ENCODE data around the gene KIF20A.
A peak's percentile ranks its signal among the peaks of the same experiment; 100 is the strongest.
"Not testable (repeated sequence)": the region's sequence is repeated elsewhere in the genome, so short reads cannot be mapped to it uniquely, and the experiment has no call there.

Gene KIF20A

DNA sequence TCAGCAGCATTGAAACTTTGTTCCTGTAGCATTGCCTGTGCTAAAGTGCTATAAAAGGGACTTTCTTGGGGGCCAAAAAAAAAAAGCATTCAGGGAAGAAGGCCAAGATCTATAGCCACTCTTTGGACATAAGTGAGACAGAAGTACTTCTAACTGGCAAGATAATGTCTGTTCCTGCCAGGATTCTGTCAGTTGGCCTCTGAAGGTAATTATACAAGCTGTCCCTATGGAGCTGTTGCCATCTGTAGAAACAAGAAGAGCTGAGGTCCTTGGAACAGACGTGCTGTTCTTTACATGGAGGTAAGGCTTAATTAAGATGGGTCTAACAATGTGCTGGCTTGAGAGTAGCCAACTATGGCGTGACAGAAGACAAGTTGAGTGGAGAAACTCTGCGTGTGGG lies 9.7 kb downstream of the KIF20A start:
- no peak for DNase-seq

DNA sequence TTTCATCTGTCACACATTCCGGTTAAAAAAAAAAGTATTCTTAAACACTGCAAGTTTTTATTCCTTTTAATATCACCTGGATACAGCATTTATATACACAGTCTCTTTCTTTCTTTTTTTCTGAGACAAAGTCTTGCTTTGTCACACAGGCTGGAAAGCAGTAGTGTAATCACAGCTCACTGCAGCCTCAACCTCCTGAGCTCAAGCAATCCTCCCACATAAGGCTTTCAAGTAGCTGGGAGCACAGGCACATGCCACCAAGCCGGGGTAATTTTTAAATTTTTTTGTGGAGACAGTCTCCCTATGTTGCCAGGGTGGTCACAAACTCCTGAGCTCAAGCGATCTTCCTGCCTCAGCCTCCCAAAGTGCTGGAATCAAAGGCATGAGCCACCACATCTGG lies 13.9 kb downstream of the KIF20A start:
- no peak for DNase-seq

DNA sequence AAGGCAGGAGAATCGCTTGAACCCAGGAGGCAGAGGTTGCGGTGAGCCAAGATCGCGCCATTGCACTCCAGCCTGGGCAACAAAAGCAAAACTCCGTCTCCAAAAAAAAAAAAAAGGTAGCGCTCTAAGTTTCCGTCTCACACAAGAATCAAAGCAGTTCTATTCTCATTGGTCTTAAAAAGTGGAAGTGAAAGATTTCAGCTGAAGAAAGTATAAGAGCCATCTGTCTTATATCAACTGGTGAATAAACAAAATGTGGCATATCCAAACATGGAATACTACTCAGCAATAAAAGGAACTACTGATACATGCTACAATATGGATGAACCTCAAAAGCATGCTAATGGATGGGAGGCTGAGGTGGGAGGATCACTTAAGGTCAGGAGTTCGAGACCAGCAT lies 14.9 kb downstream of the KIF20A start:
- not testable (repeated sequence) for DNase-seq

DNA sequence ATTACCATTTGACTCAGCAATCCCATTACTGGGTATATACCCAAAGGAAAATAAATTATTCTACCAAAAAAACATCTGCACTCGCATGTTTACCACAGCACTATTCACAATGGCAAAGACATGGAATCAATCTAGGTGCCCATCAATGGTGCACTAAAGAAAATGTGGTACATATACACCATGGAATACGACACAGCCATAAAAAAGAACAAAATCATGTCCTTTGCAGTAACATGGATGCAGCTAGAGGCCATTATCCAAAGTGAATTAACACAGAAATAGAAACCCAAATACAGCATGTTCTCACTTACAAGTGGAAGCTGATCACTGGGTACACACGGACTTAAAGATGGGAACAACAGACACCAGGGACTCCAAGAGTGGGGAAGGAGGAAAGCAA lies 32.1 kb downstream of the KIF20A start:
- DNase-seq, result no peak

DNA sequence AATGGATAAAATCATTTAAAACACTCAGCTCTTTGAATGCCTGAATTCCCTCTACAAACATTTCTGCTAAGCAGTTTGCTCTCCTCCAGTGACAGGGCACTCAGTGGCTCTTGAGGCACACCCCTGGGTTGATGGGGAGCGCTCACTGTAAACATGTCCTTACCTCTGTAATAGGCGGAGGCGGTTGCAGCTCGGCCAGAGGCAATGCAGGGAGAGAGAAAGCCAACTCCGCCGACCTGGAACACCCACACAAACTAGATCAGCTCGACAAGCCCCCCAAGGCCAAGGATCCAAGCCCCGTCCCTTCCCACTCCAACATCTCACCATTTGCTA lies 33.9 kb downstream of the KIF20A start:
- DNase-seq, result no peak

DNA sequence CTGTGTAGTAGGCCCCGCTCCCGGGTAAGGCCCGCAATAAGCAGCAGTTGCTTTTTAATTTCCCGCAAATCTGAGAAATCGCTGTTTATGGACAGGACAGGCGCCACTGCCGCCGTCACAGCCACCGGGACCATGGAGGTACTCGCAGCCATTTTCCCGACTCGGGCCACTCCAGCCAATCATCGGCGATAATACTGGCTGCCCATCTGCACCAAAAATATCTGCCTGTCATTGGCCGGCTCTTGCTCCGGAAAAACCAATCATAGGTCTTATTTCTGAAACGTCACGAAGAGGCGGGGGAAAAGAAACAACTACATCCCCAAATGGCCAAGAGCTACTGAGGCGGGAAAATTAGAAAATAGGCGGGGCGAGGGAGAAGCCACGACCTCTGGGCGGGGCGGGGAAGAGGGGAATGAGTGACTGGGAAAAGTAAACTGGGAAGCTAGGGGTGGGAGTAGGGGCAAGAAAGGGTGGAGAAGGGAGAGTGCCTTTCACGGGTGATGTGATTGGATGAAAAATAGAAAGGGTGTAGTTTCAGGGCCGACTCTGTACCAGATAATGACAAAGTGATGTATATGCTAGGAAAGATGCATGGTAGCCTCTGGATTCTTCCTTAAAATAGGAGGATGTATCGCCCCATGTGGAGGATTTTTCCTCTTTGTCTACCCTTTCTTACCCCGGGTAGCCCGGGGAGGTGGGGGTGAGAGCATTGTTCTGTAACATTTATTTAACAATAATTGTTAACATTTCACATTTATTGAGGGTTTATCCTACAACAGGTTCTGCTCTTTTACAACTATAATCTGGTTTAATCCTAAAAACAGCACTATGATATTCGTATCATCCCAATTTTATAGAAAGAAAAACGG lies 34.5 kb downstream of the KIF20A start, which contains the start of gene CDC23:
Gene CDC23 (minus strand): TSS at position 163 of the 869 bp plus-strand sequence. CDS start 11 bp downstream, at position 152.
- DNase-seq, result peak; percentile 98 to 99

DNA sequence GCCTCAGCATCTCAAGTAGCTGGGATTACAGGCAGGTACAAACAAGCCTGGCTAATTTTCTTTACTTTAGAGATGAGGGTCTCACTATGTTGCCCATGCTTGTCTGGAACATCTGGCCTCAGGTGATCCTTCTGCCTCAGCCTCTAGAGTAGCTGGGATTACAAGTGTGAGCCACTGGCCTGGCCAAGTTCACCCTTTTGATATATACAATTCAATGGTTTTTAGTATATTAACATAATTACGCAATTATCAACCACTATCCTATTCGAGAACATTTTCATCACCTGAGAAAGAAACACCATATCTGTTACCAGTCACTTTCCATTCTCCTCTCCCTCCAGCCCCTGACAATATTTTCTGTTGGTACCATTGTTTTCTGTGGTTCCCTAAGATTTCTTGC lies 37.9 kb downstream of the KIF20A start:
- no peak for DNase-seq

DNA sequence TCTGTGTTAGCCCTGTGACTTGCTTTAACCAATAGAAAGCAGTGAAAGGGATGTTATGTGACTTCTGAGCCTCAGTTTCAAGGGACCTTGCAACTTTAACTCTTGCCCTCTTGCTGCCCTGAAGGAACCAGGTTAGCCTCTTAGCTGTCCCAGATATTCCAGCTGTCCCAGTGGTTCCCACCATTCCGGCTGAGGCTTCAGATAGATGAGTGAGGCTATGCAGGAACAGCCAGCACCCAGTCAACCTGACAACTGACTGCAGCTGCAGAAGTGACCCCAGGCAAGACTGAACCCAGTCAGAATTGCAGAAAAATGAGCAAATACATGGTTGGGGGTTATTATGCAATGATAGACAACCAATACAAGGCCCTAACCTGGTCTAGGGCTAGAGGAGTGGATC lies 44.6 kb downstream of the KIF20A start:
- no peak for DNase-seq

DNA sequence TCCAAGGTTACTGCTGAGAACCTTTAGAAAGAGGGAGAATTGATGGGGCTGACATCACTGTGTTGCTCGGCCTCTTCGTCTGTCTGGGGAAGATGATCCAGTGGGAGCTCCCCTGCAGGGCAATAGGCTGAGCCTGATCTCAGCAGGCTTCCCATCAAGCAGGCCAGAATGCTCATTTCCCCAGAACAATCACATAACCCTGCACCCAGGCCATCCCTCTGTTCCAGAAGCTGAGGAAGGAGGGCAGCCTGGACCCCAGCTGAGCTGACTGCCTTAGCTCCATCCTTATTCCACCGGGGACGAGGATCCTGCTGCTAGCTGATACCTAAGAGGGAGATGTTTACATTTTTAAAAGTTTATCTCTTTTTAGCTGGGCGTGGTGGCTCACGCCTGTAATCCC lies 45.8 kb downstream of the KIF20A start:
- DNase-seq, result no peak

DNA sequence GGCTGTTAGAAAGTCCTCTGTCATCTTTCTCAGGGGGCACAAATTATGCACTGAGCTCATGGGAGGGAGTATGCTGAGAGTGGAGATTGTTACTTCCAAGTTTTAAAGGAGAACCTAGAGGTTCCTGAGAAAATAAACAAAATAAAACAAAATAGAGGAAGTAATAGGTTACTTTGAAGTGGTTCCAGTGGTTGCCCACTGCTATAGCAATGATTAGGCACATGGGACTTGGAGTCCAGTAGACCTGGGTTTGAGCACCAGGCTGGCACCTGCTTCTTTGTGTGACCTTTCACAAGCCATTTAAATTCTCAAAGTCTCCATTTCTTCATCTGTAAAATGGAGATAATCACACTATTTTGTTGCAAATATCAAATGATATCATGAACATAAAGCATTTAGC lies 48.0 kb downstream of the KIF20A start:
- DNase-seq, result peak in 1 of 2 experiments; percentile 24

DNA sequence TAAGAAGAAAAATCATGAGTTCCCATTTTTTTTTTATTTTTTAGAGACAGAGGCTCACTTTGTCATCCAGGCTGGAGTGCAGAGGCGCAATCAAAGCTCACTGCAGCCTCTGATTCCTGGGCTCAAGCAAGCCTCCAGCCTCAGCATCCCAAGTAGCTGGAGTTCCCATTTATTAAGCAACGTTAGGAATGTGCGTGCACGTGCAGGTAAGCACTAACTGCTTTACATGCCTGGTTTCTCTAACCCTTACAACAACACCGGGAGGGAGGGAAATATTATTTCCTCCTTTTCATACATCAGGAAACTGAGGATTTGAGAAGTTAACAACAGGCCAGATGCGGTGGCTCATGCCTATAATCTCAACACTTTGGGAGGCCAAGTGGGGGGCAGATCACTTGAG lies 50.5 kb downstream of the KIF20A start:
- DNase-seq, result no peak

DNA sequence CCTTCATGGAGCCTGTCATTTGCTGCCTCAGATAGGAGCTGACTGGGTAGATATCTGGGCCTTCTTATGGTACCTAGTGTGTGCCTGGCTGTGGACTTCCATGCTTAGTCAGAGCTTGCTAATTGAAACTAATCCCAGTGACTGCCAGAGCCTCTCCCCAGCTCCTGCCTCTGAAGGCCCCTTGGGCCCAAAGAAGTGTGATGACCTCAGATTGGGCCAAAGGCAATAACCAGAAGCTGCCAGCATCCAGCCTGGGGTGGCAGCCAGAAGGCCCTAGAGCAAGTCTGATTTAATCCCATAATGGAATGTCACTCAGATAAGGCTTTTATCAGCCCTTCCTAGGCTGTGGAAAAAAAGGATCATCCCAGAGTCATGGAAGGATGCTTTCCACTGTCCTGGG lies 51.3 kb downstream of the KIF20A start:
- DNase-seq, result no peak

DNA sequence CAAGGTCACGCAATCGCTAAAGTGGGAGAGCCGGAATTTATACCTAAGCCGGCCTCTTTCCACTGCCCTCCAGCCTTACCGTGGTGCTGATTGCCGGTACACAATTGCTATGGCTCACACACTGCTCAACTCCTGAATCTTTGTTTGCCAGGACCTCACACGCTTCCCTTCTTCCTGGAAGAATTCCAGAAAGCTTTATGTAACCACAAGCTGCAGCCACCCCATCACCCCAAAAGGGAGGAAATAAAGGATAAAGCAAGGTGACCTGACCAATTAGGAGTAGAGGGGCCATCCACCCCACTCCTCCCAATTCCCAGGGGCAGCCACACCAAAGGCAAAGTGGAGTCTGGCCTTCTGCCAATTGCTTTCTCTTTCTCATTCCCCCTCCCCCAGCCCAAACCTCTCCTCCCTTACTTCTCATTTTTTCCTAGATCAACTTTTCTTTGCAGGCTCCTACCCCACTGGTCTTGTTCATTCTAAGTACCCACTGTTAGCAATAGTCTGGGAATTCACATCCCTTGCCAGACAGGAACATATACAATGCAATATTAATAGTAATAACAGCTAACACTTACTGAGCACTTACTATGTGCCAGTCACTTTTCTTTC lies 52.2 kb downstream of the KIF20A start:
- DNase-seq, result peak in 1 of 2 experiments; percentile 41

DNA sequence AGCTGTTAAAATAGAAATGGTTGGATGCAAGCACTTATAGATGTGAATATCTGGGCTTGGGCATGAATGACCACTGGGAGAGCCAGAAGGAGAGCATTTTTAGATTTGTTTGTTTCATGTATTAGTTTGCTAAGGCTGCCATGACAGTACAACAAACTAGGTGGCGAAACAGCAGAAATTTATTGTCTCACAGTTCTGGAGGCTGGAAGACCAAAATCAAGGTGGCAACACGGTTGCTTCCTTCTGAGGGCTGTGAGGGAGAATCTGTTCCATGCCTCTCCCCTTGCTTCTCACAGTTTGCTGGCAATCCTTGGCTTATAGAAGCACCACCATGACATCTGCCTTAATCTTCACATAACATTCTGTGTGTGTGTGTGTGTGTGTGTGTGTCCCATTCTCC lies 54.4 kb downstream of the KIF20A start:
- no peak for DNase-seq

DNA sequence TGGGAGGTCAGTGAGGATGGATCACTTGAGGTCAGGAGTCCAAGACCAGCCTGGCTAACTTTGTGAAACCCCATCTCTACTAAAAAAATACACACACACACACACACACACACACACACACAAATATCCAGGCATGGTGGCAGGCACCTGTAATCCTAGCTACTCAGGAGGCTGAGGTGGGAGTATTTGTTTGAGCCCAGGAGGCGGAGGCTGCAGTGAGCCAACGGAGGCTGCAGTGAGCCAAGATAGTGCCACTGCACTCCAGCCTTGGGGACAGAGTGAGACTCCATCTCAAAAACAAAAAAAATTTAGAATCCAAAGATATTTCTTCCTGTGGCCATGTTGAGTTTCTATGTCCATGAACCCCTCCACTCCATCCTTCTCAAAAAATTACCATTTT lies 55.7 kb downstream of the KIF20A start:
- DNase-seq, result no peak

Data from Kasumi-1 (cell line).